GM12891 (cell line): Measurements from ENCODE around the gene EPHX1.
"Not testable (repeated sequence)": the region's sequence is repeated elsewhere in the genome, so short reads cannot be mapped to it uniquely, and the experiment has no call there.

Experiments used
- DNase-seq: peaks from one replicate; pipeline ENCODE4 v3.0.0; 2011; ENCODE audit warnings: low spot score; ENCODE audit not compliant: insufficient read length
- FAIRE-seq: peaks from 2 replicates; lab custom pipeline; 2011; peaks lifted over from hg19 to GRCh38; lab: Jason Lieb, UNC
- PAX5 ChIP-seq: IDR thresholded peaks from 2 replicates; pipeline ENCODE4 v1.6.1; 2011; ENCODE audit warnings: low read length, moderate library complexity, mild to moderate bottlenecking; ENCODE audit not compliant: insufficient read depth, severe bottlenecking
- POLR2A ChIP-seq: IDR thresholded peaks from 2 replicates; pipeline ENCODE4 v1.6.1; 2011; ENCODE audit warnings: low read depth, low read length, control low read depth
- POLR2AphosphoS5 ChIP-seq: IDR thresholded peaks from 2 replicates; pipeline ENCODE4 v1.6.1; 2011; ENCODE audit warnings: low read depth, low read length, control low read depth
- POU2F2 ChIP-seq: IDR thresholded peaks from 2 replicates; pipeline ENCODE4 v1.6.1; 2011; ENCODE audit warnings: low read depth, mild to moderate bottlenecking, control low read depth, low read length, moderate library complexity
- SPI1 ChIP-seq: IDR thresholded peaks from 2 replicates; pipeline ENCODE4 v1.6.1; 2011; ENCODE audit warnings: low read depth, low read length, control low read depth
- TAF1 ChIP-seq: IDR thresholded peaks from 2 replicates; pipeline ENCODE4 v1.6.1; 2011; ENCODE audit warnings: low read depth, low read length, control low read depth

EPHX1 gene

GRCh38 chr1:225830841-225831240, 20.9 kb downstream of the EPHX1 start:
- DNase-seq (no peak), FAIRE-seq (no peak)
- TF ChIP-seq POLR2AphosphoS5, result no peak
- no peak for TF ChIP-seq POLR2A
- TF ChIP-seq TAF1, result no peak
- TF ChIP-seq SPI1, result no peak
- no peak for TF ChIP-seq POU2F2

DNA sequence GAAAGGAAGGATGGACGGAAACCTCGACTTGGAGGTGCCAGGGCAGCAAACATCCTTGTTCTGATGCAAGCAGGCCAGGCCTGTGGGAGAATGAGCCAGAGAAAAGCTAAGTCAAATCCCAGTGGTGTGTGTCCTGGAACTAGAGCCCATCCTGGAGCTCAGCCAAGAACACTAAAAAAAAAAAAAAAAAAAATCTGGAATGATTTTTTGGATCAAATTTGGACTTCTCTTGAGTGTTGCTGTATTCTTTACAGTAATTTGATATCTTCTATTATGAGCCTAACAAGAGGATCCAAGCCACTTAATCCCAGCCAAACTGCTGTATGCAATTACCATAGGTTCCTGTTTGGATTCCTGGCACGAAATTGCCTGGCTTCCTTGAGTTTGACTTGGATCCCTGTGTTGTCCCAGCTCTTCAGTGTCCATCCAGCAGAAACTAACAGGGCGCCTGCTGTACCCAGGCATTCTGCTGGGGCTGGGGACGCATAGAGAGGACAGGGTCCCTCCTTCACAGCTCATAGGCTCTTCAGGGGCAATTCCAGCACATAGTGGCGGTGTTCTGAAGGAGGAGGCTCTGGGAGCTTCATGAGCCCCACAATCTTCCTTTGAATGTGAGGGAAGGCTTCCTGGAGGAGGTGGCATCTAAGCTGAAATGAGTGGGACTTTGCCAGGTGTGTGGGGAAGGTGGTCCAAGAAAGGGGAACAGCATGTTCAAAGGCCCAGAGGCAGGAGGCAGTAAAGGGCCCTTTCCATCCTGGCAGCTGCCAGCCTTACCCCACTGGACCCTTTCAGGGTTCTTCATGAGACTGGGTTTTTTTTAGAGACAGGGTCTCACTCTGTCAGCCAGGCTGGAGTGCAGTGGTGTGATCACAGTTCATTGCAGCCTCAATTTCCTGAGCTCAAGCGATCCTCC, 24.7 kb downstream of the EPHX1 start:
- no peak for DNase-seq
- no peak for FAIRE-seq
- TF ChIP-seq TAF1 (no peak), POLR2AphosphoS5 (no peak)

DNA sequence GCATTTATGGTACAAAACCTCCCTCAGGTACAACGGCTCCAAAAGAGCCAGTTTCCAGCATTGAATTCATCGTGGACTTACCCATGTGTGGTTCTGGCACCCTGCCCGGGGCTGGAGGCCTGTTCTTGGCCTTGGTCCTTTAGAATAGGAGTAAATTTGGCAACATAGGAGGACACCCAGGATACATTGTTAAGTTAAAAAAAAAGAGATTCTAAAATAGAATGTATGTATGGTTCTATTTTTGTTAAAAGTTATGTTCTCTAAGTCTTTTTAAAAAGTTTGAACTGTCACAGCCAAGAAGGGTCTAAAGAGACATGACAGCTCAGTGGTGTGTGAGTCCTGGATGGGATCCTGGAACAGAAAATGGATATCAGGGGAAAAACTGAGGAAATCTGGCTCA, 25.9 kb downstream of the EPHX1 start:
- DNase-seq (no peak), FAIRE-seq (no peak)
- TF ChIP-seq TAF1, result no peak
- no peak for TF ChIP-seq POU2F2
- no peak for TF ChIP-seq POLR2A
- TF ChIP-seq PAX5, result no peak
- TF ChIP-seq SPI1, result no peak
- no peak for TF ChIP-seq POLR2AphosphoS5

GRCh38 chr1:225836296-225836695, 26.4 kb downstream of the EPHX1 start:
- not testable (repeated sequence) for DNase-seq, FAIRE-seq

- FAIRE-seq, result no peak
- no peak for DNase-seq
- TF ChIP-seq POU2F2, result no peak
- TF ChIP-seq POLR2AphosphoS5, result no peak
- no peak for TF ChIP-seq SPI1
- no peak for TF ChIP-seq TAF1
- no peak for TF ChIP-seq POLR2A
- TF ChIP-seq PAX5, result no peak
Measured at GRCh38 chr1:225838793-225839192, 28.9 kb downstream of the EPHX1 start.

GRCh38 chr1:225840223-225840610, 30.3 kb downstream of the EPHX1 start:
- no peak for TF ChIP-seq PAX5
- TF ChIP-seq POLR2AphosphoS5, result no peak
- TF ChIP-seq TAF1, result no peak
- TF ChIP-seq SPI1, result no peak
- no peak for TF ChIP-seq POU2F2
- no peak for TF ChIP-seq POLR2A
- DNase-seq (no peak), FAIRE-seq (no peak)

GRCh38 chr1:225840713-225841112, 30.8 kb downstream of the EPHX1 start:
- DNase-seq (no peak), FAIRE-seq (no peak)
- no peak for TF ChIP-seq POLR2AphosphoS5
- no peak for TF ChIP-seq TAF1
- TF ChIP-seq POLR2A, result no peak
- TF ChIP-seq SPI1, result no peak
- TF ChIP-seq POU2F2, result no peak
- no peak for TF ChIP-seq PAX5

- no peak for TF ChIP-seq POLR2AphosphoS5
- FAIRE-seq, result no peak
- DNase-seq, result no peak
Measured at GRCh38 chr1:225842074-225842473, 32.1 kb downstream of the EPHX1 start.

- TF ChIP-seq POLR2AphosphoS5, result no peak
- TF ChIP-seq TAF1, result no peak
- TF ChIP-seq PAX5, result no peak
- no peak for TF ChIP-seq POU2F2
- TF ChIP-seq SPI1, result no peak
- TF ChIP-seq POLR2A, result no peak
- DNase-seq (no peak), FAIRE-seq (no peak)
Measured at GRCh38 chr1:225842788-225843425, 33.0 kb downstream of the EPHX1 start.

GRCh38 chr1:225843426-225843795, 33.5 kb downstream of the EPHX1 start:
- DNase-seq (no peak), FAIRE-seq (no peak)
- TF ChIP-seq POLR2A (no peak), PAX5 (no peak), SPI1 (no peak), POU2F2 (no peak), TAF1 (no peak), POLR2AphosphoS5 (no peak)
